Endothelial cell of umbilical vein (primary cell): ENCODE data around the gene NTMT1. TPM values are rescaled to one million over a fixed set of nuclear protein-coding genes. Genes with fewer than 3 reads are reported as not detected.

Experiments
- BruUV-seq: library from RNA; stranded (reverse); fragments of 400-500 nt; replicated peaks from 2 replicates; lab custom pipeline; 2021; lab: Mats Ljungman, UMichigan
- CTCF ChIA-PET: fragments of 300-600, 350-600 bp; sonication (Branson Sonifier 250); formaldehyde crosslinking; loops from one replicate; lab custom pipeline; 2021; ENCODE audit warnings: antibody characterized with exemption, inconsistent platforms; lab: Charles Lee
- POLR2A ChIA-PET: fragments of 300-600, 350-600 bp; sonication (Branson Sonifier 250); formaldehyde crosslinking; loops from one replicate; lab custom pipeline; 2021; ENCODE audit warnings: antibody characterized with exemption, inconsistent platforms; lab: Charles Lee
- DNase-seq: peaks from one replicate; pipeline ENCODE4 v3.0.0-alpha.2; 2011; ENCODE audit warnings: low read depth, low spot score
- FAIRE-seq: peaks from 2 replicates; lab custom pipeline; 2011; peaks lifted over from hg19 to GRCh38; lab: Jason Lieb, UNC
- H2AFZ ChIP-seq: 2 replicates; pipeline ENCODE4 v1.6.0; 2012; ENCODE audit warnings: low read depth, low read length, control low read depth, inconsistent platforms
- H3K27ac ChIP-seq: 2 replicates; pipeline ENCODE4 v1.5.1; 2011; ENCODE audit warnings: low read depth, mild to moderate bottlenecking, control low read depth, low read length, moderate library complexity; ENCODE audit not compliant: insufficient read depth
- H3K27me3 ChIP-seq, 2 experiments: 2 replicates each; pipeline versions ENCODE4 v1.6.0 to v1.6.1; 2011; ENCODE audit warnings: low read length in 2 of 2, mixed read lengths in 1 of 2; ENCODE audit not compliant: control insufficient read depth in 2 of 2, insufficient read depth in 2 of 2
- H3K36me3 ChIP-seq, 2 experiments: 2 replicates in 1 of 2; 3 replicates in 1 of 2; pipeline ENCODE4 v1.5.1; 2011; ENCODE audit warnings: low read length in 2 of 2, mild to moderate bottlenecking in 1 of 2, moderate library complexity in 1 of 2; ENCODE audit not compliant: control insufficient read depth in 2 of 2, insufficient read depth in 2 of 2; ENCODE audit errors: extremely low read depth in 1 of 2
- H3K4me1 ChIP-seq: 3 replicates; pipeline ENCODE4 v1.5.1; 2011; ENCODE audit warnings: mild to moderate bottlenecking, low read length; ENCODE audit not compliant: control insufficient read depth, insufficient read depth; ENCODE audit errors: extremely low read depth
- H3K4me2 ChIP-seq: 2 replicates; pipeline ENCODE4 v1.6.1; 2011; ENCODE audit warnings: low read length, control low read depth, mixed read lengths; ENCODE audit not compliant: insufficient read depth
- H3K4me3 ChIP-seq, 3 experiments: fragments of 200-600 bp in 1 of 3; sonication (generic), shearing (Covaris generic) in 1 of 3; replicated peaks in 1 of 3; 2 replicates each; pipeline ENCODE4 v1.5.1; 2011 to 2016; ENCODE audit warnings: control low read depth in 3 of 3, low read length in 3 of 3, mild to moderate bottlenecking in 2 of 3, inconsistent platforms in 1 of 3, low read depth in 1 of 3, moderate library complexity in 1 of 3; ENCODE audit not compliant: insufficient read depth in 1 of 3
- H3K79me2 ChIP-seq: 2 replicates; pipeline ENCODE4 v1.6.0; 2012; ENCODE audit warnings: low read length, inconsistent platforms; ENCODE audit not compliant: control insufficient read depth, insufficient read depth
- H3K9ac ChIP-seq: replicated peaks from 2 replicates; pipeline ENCODE3; 2011; ENCODE audit warnings: low read length, control low read depth; ENCODE audit not compliant: insufficient read depth; ENCODE audit errors: extremely low read depth
- H3K9me1 ChIP-seq: replicated peaks from 3 replicates; pipeline ENCODE4 v1.6.0; 2011; ENCODE audit warnings: mild to moderate bottlenecking, low read length; ENCODE audit not compliant: control insufficient read depth, insufficient read depth; ENCODE audit errors: extremely low read depth
- H3K9me3 ChIP-seq: replicated peaks from 2 replicates; pipeline ENCODE4 v1.5.1; 2012; ENCODE audit warnings: low read length, inconsistent platforms; ENCODE audit not compliant: control insufficient read depth, insufficient read depth
- H4K20me1 ChIP-seq: replicated peaks from 2 replicates; pipeline ENCODE3; 2011; ENCODE audit warnings: mild to moderate bottlenecking, low read length; ENCODE audit not compliant: control insufficient read depth, insufficient read depth; ENCODE audit errors: extremely low read depth
- CTCF ChIP-seq, 2 donors: IDR thresholded peaks; 1 replicate in 1 of 2; 2 replicates in 1 of 2; pipeline ENCODE4 v1.5.1; 2011; ENCODE audit warnings: low read length in 2 of 2, mild to moderate bottlenecking in 2 of 2, moderate library complexity in 2 of 2, control low read depth in 1 of 2, inconsistent platforms in 1 of 2, low read depth in 1 of 2; ENCODE audit not compliant: insufficient read depth in 1 of 2; ENCODE audit errors: extremely low read depth in 1 of 2
- EZH2 ChIP-seq: IDR thresholded peaks from 2 replicates; pipeline ENCODE4 v1.6.1; 2012; ENCODE audit warnings: borderline replicate concordance, low read depth, mild to moderate bottlenecking, moderate library complexity, low read length, inconsistent platforms; ENCODE audit not compliant: severe bottlenecking
- FOS ChIP-seq: IDR thresholded peaks from 2 replicates; pipeline ENCODE4 v1.6.1; 2011; ENCODE audit warnings: mild to moderate bottlenecking, low read length, moderate library complexity, borderline replicate concordance; ENCODE audit not compliant: insufficient read depth
- GATA2 ChIP-seq: IDR thresholded peaks from 2 replicates; pipeline ENCODE4 v1.7.0; 2011; ENCODE audit warnings: low read depth, mild to moderate bottlenecking, moderate library complexity, mixed read lengths, low read length; ENCODE audit not compliant: insufficient read length, insufficient read depth
- JUN ChIP-seq: IDR thresholded peaks from 2 replicates; pipeline ENCODE4 v1.6.1; 2011; ENCODE audit warnings: borderline replicate concordance, low read depth; ENCODE audit not compliant: insufficient read length, insufficient read depth
- MYC ChIP-seq: IDR thresholded peaks from one replicate; pipeline ENCODE4 v1.6.1; 2011; ENCODE audit warnings: mild to moderate bottlenecking, low read depth, low read length
- POLR2A ChIP-seq: IDR thresholded peaks from 2 replicates; pipeline ENCODE4 v1.6.1; 2012; ENCODE audit warnings: low read depth, mild to moderate bottlenecking, control low read depth, low read length
- POLR2AphosphoS5 ChIP-seq: IDR thresholded peaks from 2 replicates; pipeline ENCODE4 v1.6.1; 2012; ENCODE audit warnings: low read depth, mild to moderate bottlenecking, control low read depth, low read length, moderate library complexity; ENCODE audit not compliant: insufficient read depth
- dilution Hi-C: fragments of 300-500 bp; cut with MboI; formaldehyde crosslinking; loops from one replicate; pipeline ENCODE4 v1.15.0; 2019; ENCODE audit warnings: low sequenced_read_pairs; ENCODE audit not compliant: extremely low pct_ligation_motif_present
- intact Hi-C: fragments of 100-400 bp; cut with micrococcal nuclease; formaldehyde crosslinking; loops from one replicate; pipeline ENCODE4 v1.10.0; 2022
- polyA plus RNA-seq, 4 experiments: library from polyadenylated mRNA; depleted of rRNA in 3 of 4; stranded (reverse) in 3 of 4; unstranded in 1 of 4; fragments of >200 nt; gene quantifications; 2 replicates each; pipeline versions ENCODE4 v1.2.1 to v1.2.3, GENCODE V29; 2011 to 2012; ENCODE audit warnings: missing spikeins in 1 of 4
- total RNA-seq: library from RNA; stranded (reverse); gene quantifications from 2 replicates; pipeline ENCODE4 v1.2.3, GENCODE V29; 2021
- TF ChIP-seq, protein P1 (sequence below): IDR thresholded peaks from 2 replicates; pipeline ENCODE4 v1.6.1; 2011; ENCODE audit not compliant: insufficient read depth, insufficient read length

NTMT1 gene
- total and polyA plus RNA-seq, 2 donors (not counting 3 experiments of a cell fraction or from before 2014, with no cell fraction given), result 47.6 to 58.3 TPM

DNA sequence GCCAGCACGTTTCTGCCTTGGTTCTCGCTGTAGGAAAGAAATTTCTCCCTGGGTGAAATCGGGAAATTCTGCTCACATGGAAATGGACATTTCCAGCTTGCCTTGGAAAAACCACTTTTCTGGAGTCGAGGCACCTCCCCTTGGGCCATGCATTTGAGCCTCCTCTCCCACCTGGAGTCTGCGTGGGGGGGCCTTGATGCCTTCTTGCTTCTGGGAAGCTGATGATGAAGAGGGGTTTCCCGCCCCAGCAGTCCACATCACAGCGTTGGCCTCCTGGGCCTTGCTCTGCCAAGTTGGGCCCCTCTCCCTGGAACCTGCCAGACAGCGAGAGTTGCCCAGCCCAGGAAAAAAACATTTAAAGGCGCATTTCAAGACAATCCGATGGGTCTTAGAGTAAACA is 17.7 kb downstream of the NTMT1 start:
- Histone ChIP-seq H3K27me3 (no peaks in the 10 kb centered on the region), H3K4me3 (no peak overlapping the region), H3K4me2 (no peak overlapping the region), H3K36me3 (peaks cover 0 to 6% of the 10 kb centered on the region in 2 experiments), H3K9ac (no peak overlapping the region), H3K4me1 (peaks cover 10% of the 10 kb centered on the region), H3K9me3 (no peaks in the 10 kb centered on the region), H2AFZ (no peak overlapping the region), H3K27ac (no peak overlapping the region), H3K79me2 (peaks cover 24% of the 10 kb centered on the region), H3K9me1 (no peaks in the 10 kb centered on the region), H4K20me1 (no peaks in the 10 kb centered on the region)
- DNase-seq, result no peak
- TF ChIP-seq POLR2AphosphoS5 (no peak), EZH2 (no peak), FOS (no peak), POLR2A (no peak), CTCF (IDR thresholded peaks at IDR 0.05; ENCODE audit: extremely low read depth in 1 of 2, insufficient read depth in 1 of 2, low read depth in 1 of 2, low read length in 2 of 2) (no peak), GATA2 (no peak), MYC (no peak), JUN (no peak)
- TF ChIP-seq, protein P1, sequence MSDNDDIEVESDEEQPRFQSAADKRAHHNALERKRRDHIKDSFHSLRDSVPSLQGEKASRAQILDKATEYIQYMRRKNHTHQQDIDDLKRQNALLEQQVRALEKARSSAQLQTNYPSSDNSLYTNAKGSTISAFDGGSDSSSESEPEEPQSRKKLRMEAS, result no peak
- dilution Hi-C loops, result no loop called here
- POLR2A ChIA-PET, result no interaction called here
- no TSS peak for BruUV-seq
- CTCF ChIA-PET, result interaction anchor here (1.0 to 2.0 kb wide), 4 partner anchors 13 to 145 kb away, joined by 3 to 10 read pairs (median 4); no protein-coding TSS in a partner anchor
- intact Hi-C loops, result loop anchor here (2.0 kb wide), 1 partner anchor 17 kb away; the partner anchor contains the start of gene NTMT1
- FAIRE-seq, result no peak
